ENCODE measurements around the gene SLC25A45. TPM values are rescaled to one million over a fixed set of nuclear protein-coding genes. Genes with fewer than 3 reads are reported as not detected.

SLC25A45 gene
- total RNA-seq, 1 experiment from 2014 or later: 1.1 TPM

DNA sequence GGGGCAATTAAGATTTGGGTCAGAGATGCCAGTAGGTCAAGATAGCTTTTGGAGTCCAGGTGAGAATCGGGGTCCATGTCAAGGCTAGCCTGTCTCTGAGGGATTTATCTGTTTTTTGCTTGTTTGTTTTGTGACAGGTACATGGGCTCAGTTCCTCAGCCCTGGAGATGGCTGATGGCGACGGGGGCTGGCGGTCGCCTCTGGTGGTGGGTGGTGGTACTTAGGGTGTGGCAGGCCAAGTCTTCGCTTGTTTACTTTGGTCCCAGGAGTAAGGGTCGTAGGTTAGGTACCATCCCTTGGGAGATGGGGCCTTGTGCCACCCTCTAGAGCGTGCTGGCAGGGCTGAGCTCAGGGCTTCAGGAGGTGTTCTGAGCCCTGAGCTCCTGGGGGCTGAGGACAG, 4.7 kb downstream of the SLC25A45 start:
- Histone ChIP-seq H3K4me1 (ENCODE audit: insufficient read depth, low read length) (0 out of 2 replicates have a peak, but pooled peaks cover 2% of the 10 kb centered on the region), H3K9me3 (ENCODE audit: control insufficient read depth, low read depth, low read length) (no peaks in the 10 kb centered on the region), H3K4me2 (ENCODE audit: insufficient read depth, insufficient read length, low read length) (no peak overlapping the region), H3K56ac (ENCODE audit: insufficient read length, low read depth, low read length) (no peak overlapping the region), H2BK5ac (ENCODE audit: insufficient read length, low read length) (no peak overlapping the region), H2BK20ac (ENCODE audit: low read depth, low read length, poor library complexity, severe bottlenecking) (no peak overlapping the region), H4K91ac (ENCODE audit: insufficient read length, low read depth, low read length) (no peak overlapping the region), H2BK15ac (ENCODE audit: low read depth, low read length) (no peak overlapping the region), H4K20me1 (ENCODE audit: control insufficient read depth, insufficient read depth, insufficient read length) (no peaks in the 10 kb centered on the region), H2BK12ac (ENCODE audit: insufficient read length, low read depth, low read length) (no peak overlapping the region), H2AK5ac (ENCODE audit: insufficient read length, low read length) (no peak overlapping the region), H2BK120ac (ENCODE audit: low read depth, low read length, poor library complexity, severe bottlenecking) (no peak overlapping the region), H3K27ac (ENCODE audit: insufficient read length, low read depth, low read length) (no peak overlapping the region), H3K79me2 (ENCODE audit: insufficient read depth, low read length) (no peaks in the 10 kb centered on the region), H3K14ac (ENCODE audit: insufficient read depth, low read length) (no peak overlapping the region), H4K5ac (ENCODE audit: insufficient read length, low read depth, low read length) (no peak overlapping the region), H2AFZ (ENCODE audit: low read length) (no peak overlapping the region), H3T11ph (ENCODE audit: low read length) (no peak overlapping the region), H4K8ac (replicated peaks; ENCODE audit: insufficient read length, low read depth, low read length) (no peak overlapping the region), H3K27me3 (ENCODE audit: insufficient read depth, low read length) (no peaks in the 10 kb centered on the region), H3K18ac (ENCODE audit: insufficient read length, low read depth, low read length) (no peak overlapping the region), H3K23me2 (ENCODE audit: insufficient read length, low read depth, low read length, poor library complexity, severe bottlenecking) (no peaks in the 10 kb centered on the region), H3K9ac (ENCODE audit: extremely low read depth, insufficient read length, low read length) (no peak overlapping the region), H3K23ac (ENCODE audit: insufficient read length, low read depth, low read length) (no peak overlapping the region), H3K4ac (ENCODE audit: low read depth, low read length) (no peak overlapping the region), H3K79me1 (ENCODE audit: insufficient read depth, low read depth, low read length, poor library complexity, severe bottlenecking) (no peaks in the 10 kb centered on the region)
- Mint-ChIP-seq H3K27me3 (ENCODE audit: low read depth) (peaks cover 9% of the 10 kb centered on the region; the same call in 1 of the 2 replicates), H3K27ac (peak overlapping the region in 1 of 3 experiments; percentile 4; a peak in 1 of 7 replicates), H3K4me1 (peaks cover 9 to 17% of the 10 kb centered on the region in 2 experiments), H3K9me3 (no peaks in the 10 kb centered on the region), H3K36me3 (ENCODE audit: insufficient read depth in 1 of 3, low read depth in 3 of 3) (no peaks in the 10 kb centered on the region), H3K4me3 (peak overlapping the region in 1 of 2 experiments; percentile 44; a peak in 1 of 5 replicates)
- WGBS (ENCODE audit: extremely low coverage, insufficient read length, low lambda C conversion rate): no CpG with 5 or more reads among the region's 8 CpGs
- DNase-seq: no peak
- TF ChIP-seq, protein P1, sequence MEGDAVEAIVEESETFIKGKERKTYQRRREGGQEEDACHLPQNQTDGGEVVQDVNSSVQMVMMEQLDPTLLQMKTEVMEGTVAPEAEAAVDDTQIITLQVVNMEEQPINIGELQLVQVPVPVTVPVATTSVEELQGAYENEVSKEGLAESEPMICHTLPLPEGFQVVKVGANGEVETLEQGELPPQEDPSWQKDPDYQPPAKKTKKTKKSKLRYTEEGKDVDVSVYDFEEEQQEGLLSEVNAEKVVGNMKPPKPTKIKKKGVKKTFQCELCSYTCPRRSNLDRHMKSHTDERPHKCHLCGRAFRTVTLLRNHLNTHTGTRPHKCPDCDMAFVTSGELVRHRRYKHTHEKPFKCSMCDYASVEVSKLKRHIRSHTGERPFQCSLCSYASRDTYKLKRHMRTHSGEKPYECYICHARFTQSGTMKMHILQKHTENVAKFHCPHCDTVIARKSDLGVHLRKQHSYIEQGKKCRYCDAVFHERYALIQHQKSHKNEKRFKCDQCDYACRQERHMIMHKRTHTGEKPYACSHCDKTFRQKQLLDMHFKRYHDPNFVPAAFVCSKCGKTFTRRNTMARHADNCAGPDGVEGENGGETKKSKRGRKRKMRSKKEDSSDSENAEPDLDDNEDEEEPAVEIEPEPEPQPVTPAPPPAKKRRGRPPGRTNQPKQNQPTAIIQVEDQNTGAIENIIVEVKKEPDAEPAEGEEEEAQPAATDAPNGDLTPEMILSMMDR (conservative IDR thresholded peaks at IDR 0.05): peak; percentile 45

All from H9 (cell line).